K562 (cell line): ENCODE data around the gene PPP2R5A. TPM values are rescaled to one million over a fixed set of nuclear protein-coding genes. Genes with fewer than 3 reads are reported as not detected.

Experiments
- ATF1 ChIP-seq, 2 experiments: fragments of 450-650 bp in 1 of 2; IDR thresholded peaks; 2 replicates each; pipeline ENCODE4 v1.6.1; 2016; ENCODE audit warnings: missing compliant biosample characterization in 1 of 2, missing genetic modification characterization in 1 of 2
- BCOR ChIP-seq: fragments of 450-650 bp; IDR thresholded peaks from 2 replicates; pipeline ENCODE4 v1.6.1; 2016
- CEBPB ChIP-seq: fragments of 450-650 bp; IDR thresholded peaks from 2 replicates; pipeline ENCODE4 v1.6.1; 2016; ENCODE audit warnings: missing genetic modification characterization, missing compliant biosample characterization
- DMBX1 ChIP-seq: fragments of 250-450 bp; sonication (Bioruptor Pico); IDR thresholded peaks from 2 replicates; pipeline ENCODE4 v1.8.0; 2022; ENCODE audit warnings: inconsistent platforms, mild to moderate bottlenecking, moderate library complexity, borderline replicate concordance
- DPF2 ChIP-seq: fragments of 450-650 bp; IDR thresholded peaks from 2 replicates; pipeline ENCODE4 v1.6.1; 2016
- FOSL1 ChIP-seq: fragments of 200-800 bp; sonication (Bioruptor generic); conservative IDR thresholded peaks from 2 replicates; pipeline ENCODE4 v1.6.1; 2016; ENCODE audit warnings: missing genetic modification characterization, missing compliant biosample characterization
- GATA2 ChIP-seq: sonication (generic); formaldehyde crosslinking; IDR thresholded peaks from 2 replicates; pipeline ENCODE4 v1.4.0; 2020; ENCODE audit warnings: mild to moderate bottlenecking, missing genetic modification reagents
- KDM1A ChIP-seq, 2 experiments: fragments of 450-650 bp; IDR thresholded peaks; 2 replicates each; pipeline ENCODE4 v1.6.1; 2016; ENCODE audit warnings: mild to moderate bottlenecking in 2 of 2
- KLF16 ChIP-seq: IDR thresholded peaks from 2 replicates; pipeline ENCODE4 v1.6.1; 2016; ENCODE audit warnings: antibody characterized with exemption
- MTA3 ChIP-seq: fragments of 450-650 bp; formaldehyde crosslinking; IDR thresholded peaks from 2 replicates; pipeline ENCODE4 v1.6.1; 2017; ENCODE audit warnings: mild to moderate bottlenecking, borderline replicate concordance
- NFIC ChIP-seq: fragments of 450-650 bp; IDR thresholded peaks from 2 replicates; pipeline ENCODE4 v1.6.1; 2017; ENCODE audit warnings: mild to moderate bottlenecking, inconsistent platforms
- PHF21A ChIP-seq: fragments of 450-650 bp; IDR thresholded peaks from 2 replicates; pipeline ENCODE4 v1.6.1; 2017; ENCODE audit warnings: low read depth, borderline replicate concordance
- RNF2 ChIP-seq: sonication (generic); IDR thresholded peaks from 2 replicates; pipeline ENCODE4 v1.6.1; 2016
- SMAD1 ChIP-seq: fragments of 150-350 bp; IDR thresholded peaks from 2 replicates; pipeline ENCODE4 v1.6.1; 2014; ENCODE audit warnings: low read length, low read depth; ENCODE audit not compliant: partially characterized antibody
- SMARCA5 ChIP-seq: fragments of 450-650 bp; IDR thresholded peaks from 2 replicates; pipeline ENCODE4 v1.6.1; 2016
- SMARCE1 ChIP-seq: fragments of 450-650 bp; IDR thresholded peaks from 2 replicates; pipeline ENCODE4 v1.7.1; 2016; ENCODE audit warnings: mild to moderate bottlenecking
- TBP ChIP-seq: optimal IDR thresholded peaks from 2 replicates; pipeline ENCODE3; 2011; ENCODE audit warnings: low read depth, low read length, improper control_type of control experiment
- XRCC4 ChIP-seq: IDR thresholded peaks from one replicate; pipeline ENCODE4 v1.6.1; 2011; ENCODE audit not compliant: insufficient read depth, insufficient read length; ENCODE audit errors: extremely low read depth
- ZBTB17 ChIP-seq: fragments of 450-650 bp; formaldehyde crosslinking; IDR thresholded peaks from 2 replicates; pipeline ENCODE4 v1.4.0; 2020; ENCODE audit warnings: mild to moderate bottlenecking
- ZFP1 ChIP-seq: fragments of 450-650 bp; formaldehyde crosslinking; IDR thresholded peaks from 2 replicates; pipeline ENCODE4 v1.4.0; 2020; ENCODE audit warnings: mild to moderate bottlenecking, mixed read lengths
- ZNF23 ChIP-seq: fragments of 250-450 bp; sonication (Bioruptor Pico); IDR thresholded peaks from 2 replicates; pipeline ENCODE4 v1.4.0; 2020; ENCODE audit warnings: mild to moderate bottlenecking
- ZNF445 ChIP-seq: fragments of 250-450 bp; sonication (Bioruptor Pico); IDR thresholded peaks from 2 replicates; pipeline ENCODE4 v1.4.0; 2020; ENCODE audit warnings: low read depth, mild to moderate bottlenecking, moderate library complexity
- ZNF583 ChIP-seq: fragments of 250-450 bp; sonication (Bioruptor Pico); IDR thresholded peaks from 2 replicates; pipeline ENCODE4 v1.4.0; 2020
- ZNF717 ChIP-seq: fragments of 250-450 bp; sonication (Bioruptor Pico); IDR thresholded peaks from 2 replicates; pipeline ENCODE4 v1.5.0; 2021
- polyA plus RNA-seq, 8 experiments: library from polyadenylated mRNA; depleted of rRNA in 4 of 8; stranded (reverse) in 5 of 8; unstranded in 3 of 8; fragments of >200 nt; fragmentation: Nextera tagmentation in 2 of 8; fragmentation: Illumina TruSeq in 1 of 8; extraction: Ambion mirVana in 2 of 8; extraction: Trizol in 1 of 8; gene quantifications; 2 replicates each; pipeline versions ENCODE4 v1.2.1 to v1.2.3, GENCODE V29; 2011 to 2014; ENCODE audit warnings: inconsistent platforms in 1 of 8, missing spikeins in 1 of 8
- total RNA-seq, 7 experiments: library from RNA; depleted of rRNA in 6 of 7; stranded (reverse); fragments of >200 nt in 6 of 7; fragmentation: Illumina TruSeq in 2 of 7; extraction: Trizol in 2 of 7; gene quantifications; 2 replicates each; pipeline versions ENCODE4 v1.2.1 to v1.2.3, GENCODE V29; 2011 to 2021; ENCODE audit warnings: low replicate concordance in 1 of 7
- TF ChIP-seq, protein P1 (sequence below): fragments of 450-650 bp; IDR thresholded peaks from 2 replicates; pipeline ENCODE4 v1.6.1; 2016
- TF ChIP-seq, protein P2 (sequence below): fragments of 250-450 bp; sonication (Bioruptor Pico); IDR thresholded peaks from 2 replicates; pipeline ENCODE4 v1.5.0; 2021; ENCODE audit warnings: mild to moderate bottlenecking, moderate library complexity
- TF ChIP-seq, protein P3 (sequence below), 3 experiments: IDR thresholded peaks in 2 of 3; conservative IDR thresholded peaks in 1 of 3; 2 replicates each; pipeline ENCODE4 v1.5.1; 2011 to 2012; ENCODE audit warnings: low read length in 3 of 3, mild to moderate bottlenecking in 3 of 3, control low read depth in 2 of 3, improper control_type of control experiment in 1 of 3, inconsistent platforms in 1 of 3, low read depth in 1 of 3, mixed read lengths in 1 of 3, moderate library complexity in 1 of 3; ENCODE audit not compliant: insufficient read depth in 2 of 3

PPP2R5A gene
- total and polyA plus RNA-seq, 9 of the 15 experiments (the other 6 are each of a cell fraction or from before 2014, with no cell fraction given): 26.9 to 106 (median 64.3) TPM

- TF ChIP-seq, protein P1, sequence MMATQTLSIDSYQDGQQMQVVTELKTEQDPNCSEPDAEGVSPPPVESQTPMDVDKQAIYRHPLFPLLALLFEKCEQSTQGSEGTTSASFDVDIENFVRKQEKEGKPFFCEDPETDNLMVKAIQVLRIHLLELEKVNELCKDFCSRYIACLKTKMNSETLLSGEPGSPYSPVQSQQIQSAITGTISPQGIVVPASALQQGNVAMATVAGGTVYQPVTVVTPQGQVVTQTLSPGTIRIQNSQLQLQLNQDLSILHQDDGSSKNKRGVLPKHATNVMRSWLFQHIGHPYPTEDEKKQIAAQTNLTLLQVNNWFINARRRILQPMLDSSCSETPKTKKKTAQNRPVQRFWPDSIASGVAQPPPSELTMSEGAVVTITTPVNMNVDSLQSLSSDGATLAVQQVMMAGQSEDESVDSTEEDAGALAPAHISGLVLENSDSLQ: 0 out of 2 replicates have a peak, but pooled peaks have one; percentile 35
- TF ChIP-seq DMBX1 (CRISPR knock-in tag) (peak; percentile 41; the same call in 1 of the 2 replicates), ZNF445 (CRISPR knock-in tag) (no peak), SMARCE1 (peak; percentile 61; the same call in 1 of the 2 replicates), KLF16 (peak; percentile 75), ZNF583 (CRISPR knock-in tag) (peak; percentile 51; the same call in 1 of the 2 replicates), FOSL1 (no peak), ZNF717 (CRISPR knock-in tag) (no peak), NFIC (peak; percentile 42), DPF2 (peak; percentile 89), GATA2 (CRISPR knock-in tag) (peak; percentile 57), PHF21A (peak; percentile 61; the same call in 1 of the 2 replicates), KDM1A (IDR thresholded peaks at IDR 0.05) (peak; percentile 82 to 91), ZBTB17 (CRISPR knock-in tag) (no peak), XRCC4 (no peak), ZNF23 (CRISPR knock-in tag) (no peak), MTA3 (peak; percentile 21; the same call in 1 of the 2 replicates), SMAD1 (no peak), RNF2 (no peak), TBP (peak; percentile 21), BCOR (peak; percentile 16; the same call in 1 of the 2 replicates), SMARCA5 (0 out of 2 replicates have a peak, but pooled peaks have one; percentile 5), ATF1 (CRISPR knock-in tag; IDR thresholded peaks at IDR 0.05) (no peak), ATF1 (tag; IDR thresholded peaks at IDR 0.05) (no peak), CEBPB (tag) (no peak), ZFP1 (CRISPR knock-in tag) (no peak)
- TF ChIP-seq, protein P2, sequence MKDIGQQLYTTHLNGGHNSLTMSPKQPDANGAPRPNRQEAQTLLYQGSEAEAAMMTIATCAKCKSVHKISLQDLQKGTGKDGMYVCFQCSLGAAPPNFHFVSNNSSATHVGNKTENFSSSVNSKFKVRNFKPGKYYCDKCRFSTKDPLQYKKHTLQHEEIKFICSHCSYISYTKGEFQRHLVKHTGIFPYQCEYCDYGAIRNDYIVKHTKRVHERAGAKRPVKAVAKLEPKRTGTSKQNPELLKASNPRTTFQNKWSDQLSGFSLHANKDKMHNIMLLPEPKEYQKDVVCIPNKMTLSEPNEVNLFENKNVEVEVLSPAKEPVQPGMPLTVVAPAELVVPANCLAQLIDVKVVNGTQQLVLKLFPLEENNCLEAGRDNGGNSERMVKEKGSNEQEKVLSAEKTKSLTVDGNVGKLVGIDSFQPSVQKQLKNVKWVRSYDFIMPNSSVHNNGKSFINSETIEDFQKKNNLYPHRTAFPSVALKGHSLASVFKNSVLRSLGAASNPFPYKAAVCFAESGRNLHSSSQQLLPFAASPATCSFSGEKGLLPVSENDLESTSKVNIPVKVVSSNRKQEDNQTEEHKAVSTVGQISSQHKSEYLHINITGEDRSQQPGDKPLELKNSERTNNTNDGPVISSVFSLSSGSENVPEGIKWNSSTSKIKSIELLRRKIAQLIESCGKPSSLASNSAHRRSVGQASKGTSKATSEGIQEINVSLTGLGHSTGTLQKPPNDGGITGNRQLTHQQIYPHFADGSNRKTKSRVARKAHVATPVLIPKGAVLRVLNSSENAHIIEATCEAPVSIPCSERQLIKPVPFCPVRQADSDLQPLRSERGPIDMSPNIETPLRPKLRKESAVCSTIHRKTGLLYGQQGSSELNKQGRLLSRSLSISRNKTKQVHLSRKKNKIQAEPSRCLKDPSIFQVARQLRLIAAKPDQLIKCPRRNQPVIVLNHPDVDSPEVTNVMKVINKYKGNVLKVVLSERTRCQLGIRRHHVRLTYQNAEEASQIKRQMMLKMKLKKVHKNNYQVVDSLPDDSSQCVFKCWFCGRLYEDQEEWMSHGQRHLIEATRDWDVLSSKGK (CRISPR knock-in tag): no peak
- TF ChIP-seq, protein P3, sequence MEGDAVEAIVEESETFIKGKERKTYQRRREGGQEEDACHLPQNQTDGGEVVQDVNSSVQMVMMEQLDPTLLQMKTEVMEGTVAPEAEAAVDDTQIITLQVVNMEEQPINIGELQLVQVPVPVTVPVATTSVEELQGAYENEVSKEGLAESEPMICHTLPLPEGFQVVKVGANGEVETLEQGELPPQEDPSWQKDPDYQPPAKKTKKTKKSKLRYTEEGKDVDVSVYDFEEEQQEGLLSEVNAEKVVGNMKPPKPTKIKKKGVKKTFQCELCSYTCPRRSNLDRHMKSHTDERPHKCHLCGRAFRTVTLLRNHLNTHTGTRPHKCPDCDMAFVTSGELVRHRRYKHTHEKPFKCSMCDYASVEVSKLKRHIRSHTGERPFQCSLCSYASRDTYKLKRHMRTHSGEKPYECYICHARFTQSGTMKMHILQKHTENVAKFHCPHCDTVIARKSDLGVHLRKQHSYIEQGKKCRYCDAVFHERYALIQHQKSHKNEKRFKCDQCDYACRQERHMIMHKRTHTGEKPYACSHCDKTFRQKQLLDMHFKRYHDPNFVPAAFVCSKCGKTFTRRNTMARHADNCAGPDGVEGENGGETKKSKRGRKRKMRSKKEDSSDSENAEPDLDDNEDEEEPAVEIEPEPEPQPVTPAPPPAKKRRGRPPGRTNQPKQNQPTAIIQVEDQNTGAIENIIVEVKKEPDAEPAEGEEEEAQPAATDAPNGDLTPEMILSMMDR (IDR thresholded peaks at IDR 0.05 in 2 of 3, conservative IDR thresholded peaks at IDR 0.05 in 1 of 3; ENCODE audit: insufficient read depth in 2 of 3, low read depth in 1 of 3, low read length in 3 of 3): peak; percentile 11 to 35 (median 17); a peak in 3 of 6 replicates
Observed at GRCh38 chr1:212261361-212261929, 23.8 kb upstream of the PPP2R5A start (continued).
